GM19452 (cell line): Measurements from ENCODE around the gene GRIN1.

Experiments used
- ATAC-seq: cut with Tn5 transposase; IDR thresholded peaks from one replicate; pipeline ENCODE4 v1.9.1; 2021; ENCODE audit not compliant: unreplicated experiment

The GRIN1 gene

DNA sequence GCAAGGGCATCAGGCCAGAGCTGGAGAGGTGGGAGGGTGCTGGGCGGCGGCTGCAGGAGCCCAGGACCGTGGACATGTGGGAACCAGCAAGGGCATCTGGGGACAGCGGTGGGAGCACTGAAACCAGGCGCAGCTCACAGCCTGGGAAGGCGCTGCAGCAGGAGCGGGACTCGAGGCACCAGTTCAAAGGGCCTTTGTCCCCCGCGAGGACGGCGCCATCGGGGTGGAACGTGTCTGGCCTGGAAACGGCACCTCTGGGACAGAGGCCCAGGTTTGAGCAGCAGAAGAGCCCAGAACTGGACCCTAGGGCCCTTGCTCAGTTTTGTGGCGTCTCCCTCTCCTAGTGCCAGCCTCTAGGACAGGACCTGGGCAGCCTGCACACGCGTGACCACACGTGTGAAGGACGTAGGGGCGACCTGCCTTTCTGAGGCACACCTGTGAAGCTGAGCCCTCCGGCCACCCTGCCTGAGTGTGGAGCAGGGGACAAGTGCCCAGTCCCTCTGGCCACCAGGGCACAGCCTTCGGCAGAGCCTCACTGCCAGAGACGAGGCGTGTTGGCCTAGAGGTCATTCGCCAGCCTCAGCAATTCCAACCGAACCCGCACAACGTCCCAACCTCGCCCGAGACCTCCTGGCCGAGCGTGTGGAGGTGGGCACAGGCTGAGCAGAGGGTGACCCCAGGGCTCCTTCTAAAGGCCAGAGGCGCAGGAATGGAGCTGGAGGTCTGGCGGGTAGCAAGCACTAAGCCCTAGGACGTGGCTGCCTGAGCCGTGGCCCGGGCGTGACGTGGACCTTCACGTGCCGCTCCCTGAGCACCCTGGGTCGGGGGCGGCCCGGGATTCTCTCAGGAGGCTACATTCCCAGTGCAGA is 35.1 kb downstream of the GRIN1 start:
- ATAC-seq: no peak

DNA sequence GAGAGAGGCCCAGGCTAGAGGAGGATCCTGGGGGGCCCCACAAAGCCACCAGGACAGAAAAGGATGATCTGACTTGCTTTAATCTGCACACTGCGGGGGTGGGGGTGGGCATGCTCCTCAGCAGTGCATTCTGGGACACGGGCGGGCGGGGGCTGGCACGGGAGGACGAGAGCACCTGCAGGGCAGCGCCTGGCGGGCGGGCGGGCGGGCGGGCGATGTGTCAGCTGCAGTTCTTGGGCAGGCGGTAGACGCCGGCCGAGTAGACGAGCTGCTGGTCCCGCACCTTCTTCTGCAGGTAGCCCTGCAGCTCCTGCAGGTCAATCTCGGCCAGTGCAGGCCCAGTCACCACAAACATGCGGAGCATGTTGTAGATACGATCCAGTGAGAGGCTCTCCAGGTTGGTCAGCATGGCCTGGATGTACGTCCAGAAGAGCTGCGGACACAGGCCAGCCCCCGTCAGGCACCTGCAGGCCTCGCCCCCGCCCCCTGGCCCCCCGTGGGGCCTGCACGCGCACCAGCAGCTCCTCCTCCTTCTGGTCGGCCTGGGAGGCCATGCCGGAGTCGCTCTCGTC is 35.9 kb downstream of the GRIN1 start:
- no peak for ATAC-seq

DNA sequence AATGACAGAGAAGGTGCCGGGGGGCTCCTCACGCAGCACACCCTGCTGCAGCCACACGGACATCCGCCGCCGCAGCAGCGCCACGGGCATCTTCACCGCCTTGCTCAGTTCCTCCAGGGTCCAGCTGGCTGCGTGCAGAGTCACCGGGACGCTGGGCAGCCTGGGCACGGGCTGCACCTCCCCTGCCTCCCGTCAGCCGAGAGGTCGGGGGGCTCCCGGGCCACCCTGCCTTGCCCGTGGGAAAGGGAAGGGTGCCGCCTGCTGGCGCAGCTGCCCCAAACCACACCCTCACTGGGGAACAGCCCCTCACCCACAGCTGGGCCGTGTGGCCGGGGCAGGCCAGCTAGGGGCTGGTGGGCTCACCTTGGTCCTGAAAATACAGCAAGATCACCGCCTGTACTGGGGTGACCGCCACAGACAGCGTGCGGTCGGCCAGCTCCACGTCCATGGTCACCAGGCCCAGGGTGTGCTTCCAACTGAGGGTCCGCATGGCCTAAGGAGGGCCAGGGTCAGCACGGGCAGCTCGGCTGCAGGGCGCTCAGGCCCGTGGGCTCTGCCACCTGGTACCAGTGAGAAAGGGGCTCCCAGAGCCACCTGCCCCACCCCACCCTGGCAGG is 36.5 kb downstream of the GRIN1 start:
- no peak for ATAC-seq

DNA sequence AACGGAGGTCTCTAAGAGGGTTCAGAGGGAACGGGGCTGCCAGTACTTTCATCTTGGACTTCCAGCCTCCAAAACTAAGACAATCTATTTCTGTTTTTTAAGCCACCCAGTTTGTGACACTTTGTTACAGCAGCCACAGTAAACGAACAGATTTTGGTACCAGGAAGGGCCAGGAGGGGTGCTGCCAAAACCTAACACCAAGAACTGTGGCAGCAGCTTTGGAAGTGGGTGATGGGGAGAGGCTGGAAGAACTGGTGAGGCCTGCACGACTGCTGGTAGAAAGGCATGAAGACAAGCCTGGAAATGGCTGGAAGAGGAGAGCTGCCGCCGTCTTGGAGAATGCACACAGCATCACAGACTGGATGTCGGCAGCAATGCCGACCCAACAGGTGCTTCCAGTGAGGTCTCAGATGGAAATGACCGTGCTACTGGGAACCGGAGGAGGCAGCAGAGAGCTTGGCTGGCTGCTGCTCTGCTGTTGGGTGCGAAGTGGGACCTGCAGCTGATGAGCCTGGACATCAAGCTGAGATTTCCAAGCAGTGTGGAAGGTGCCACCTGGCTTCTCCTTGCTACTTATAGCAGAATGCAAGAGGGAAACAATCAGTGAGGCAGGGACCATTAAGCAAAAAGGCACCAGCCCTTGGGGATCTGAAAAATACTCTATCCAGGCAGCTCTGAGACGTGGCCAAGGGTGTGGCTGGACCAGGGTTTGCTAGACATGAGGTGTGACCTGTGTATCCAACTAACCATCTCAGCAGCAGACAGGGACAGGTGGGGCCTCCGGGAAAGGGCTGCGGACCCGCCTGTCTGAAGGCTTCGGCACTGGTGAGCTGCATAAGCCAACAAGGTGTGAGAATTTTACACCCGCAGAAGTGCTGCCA is 37.6 kb downstream of the GRIN1 start:
- ATAC-seq: no peak

DNA sequence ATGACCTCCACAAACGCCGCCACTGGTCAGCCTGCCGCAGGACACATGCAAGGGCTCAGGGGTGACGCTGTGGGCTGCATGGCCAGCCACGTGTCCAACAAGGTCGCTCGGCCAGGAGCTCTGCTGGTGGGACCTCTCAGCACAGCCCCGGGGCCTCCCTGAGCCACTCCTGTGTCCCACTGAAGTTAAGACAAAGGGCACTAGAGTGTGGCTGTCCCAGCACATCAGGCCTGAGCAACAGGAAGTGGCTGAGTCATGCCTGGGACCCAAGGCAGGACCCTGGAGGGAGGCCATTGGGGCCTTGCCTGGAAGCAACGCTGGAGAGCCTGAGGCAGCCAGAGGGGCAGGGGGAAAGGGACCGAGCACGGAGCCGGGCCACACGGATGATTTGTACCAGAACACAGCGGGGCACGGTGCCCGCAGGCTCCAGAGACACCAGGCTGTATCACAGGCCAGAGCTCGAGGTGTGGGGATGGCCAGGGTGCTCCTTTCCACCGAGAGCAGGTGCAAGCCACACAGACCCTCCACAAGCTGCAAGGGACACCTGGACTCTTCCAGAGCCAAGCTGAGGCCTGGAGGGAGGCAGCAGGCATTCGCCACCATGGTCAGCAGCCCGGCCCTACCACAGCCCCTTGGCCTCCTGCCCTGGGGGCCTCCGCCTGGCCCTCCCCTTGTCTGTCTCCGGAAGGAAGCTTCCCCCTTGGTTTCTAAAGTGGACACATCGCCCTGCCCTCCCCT is 39.4 kb downstream of the GRIN1 start:
- ATAC-seq: no peak

DNA sequence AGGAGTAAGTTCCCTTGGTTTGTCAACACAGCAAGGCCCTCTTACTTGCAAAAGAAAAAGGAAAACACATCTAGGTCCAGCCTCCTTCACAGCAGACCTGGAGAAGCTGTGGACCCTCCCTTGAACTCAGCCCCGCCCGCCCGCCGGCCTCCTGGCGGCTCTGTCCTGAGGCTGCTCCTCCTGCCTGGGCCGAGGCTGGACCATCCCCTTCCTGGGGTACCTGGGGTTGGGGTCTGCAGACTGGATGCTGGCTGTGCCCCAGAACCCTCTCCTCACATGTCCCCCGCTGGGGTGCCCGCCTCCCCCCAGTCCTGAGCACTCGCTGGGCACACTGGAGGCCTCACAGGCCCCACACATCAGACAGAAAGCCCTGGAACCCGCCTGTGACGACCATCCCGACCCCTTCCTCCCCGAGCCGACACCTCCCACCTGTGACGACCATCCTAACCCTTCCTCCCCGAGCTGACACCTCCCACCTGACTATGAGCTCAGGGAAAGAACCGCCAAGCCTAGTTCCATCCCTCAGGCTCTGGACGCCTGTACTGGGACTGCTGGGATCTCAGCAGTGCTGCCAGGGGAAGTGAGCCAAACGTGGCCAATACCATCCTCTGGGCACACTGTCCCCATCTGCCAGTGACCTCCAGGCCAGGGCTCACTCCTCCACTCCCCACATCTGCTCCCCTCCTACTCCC is 40.1 kb downstream of the GRIN1 start:
- no peak for ATAC-seq

DNA sequence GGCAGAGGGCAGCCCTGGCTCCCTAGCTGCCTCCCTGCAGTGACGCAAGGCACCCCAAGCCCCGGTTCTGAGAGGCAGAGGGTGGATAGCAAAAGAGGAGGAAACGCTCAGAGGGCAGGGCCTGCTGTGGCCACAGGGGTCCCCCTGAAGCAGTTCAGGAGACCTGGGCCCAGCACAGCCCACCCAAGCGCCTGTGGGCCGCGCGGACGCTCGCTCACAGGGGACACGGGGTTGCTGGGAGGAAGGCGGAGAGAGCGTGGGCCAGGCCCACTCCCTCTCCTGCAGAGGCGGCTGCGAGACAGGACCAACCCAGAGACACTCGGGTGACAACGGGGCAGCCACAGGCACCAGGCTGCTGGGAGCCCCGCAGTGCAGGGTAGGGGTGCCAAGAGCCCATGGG is 40.8 kb downstream of the GRIN1 start:
- ATAC-seq: no peak

DNA sequence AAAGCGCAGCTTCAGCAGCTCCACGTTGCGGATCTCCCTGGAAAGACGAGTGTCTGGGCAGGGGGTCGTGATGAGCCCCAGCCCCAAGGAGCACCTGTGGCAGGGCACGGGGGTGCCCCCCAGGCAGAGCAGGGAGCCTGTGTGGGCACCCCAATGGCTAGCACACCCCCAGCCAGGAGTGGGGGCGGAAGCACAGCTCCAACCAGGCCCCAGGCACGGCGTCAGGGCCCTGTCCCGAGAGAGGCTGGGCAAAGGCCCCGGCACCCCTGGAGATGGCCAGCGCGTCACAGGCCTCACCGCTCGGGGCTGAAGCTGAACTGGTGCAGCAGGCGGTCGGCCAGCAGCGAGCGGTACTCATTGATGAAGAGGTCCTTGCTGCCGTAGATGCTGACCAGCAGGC is 41.5 kb downstream of the GRIN1 start:
- ATAC-seq: no peak

DNA sequence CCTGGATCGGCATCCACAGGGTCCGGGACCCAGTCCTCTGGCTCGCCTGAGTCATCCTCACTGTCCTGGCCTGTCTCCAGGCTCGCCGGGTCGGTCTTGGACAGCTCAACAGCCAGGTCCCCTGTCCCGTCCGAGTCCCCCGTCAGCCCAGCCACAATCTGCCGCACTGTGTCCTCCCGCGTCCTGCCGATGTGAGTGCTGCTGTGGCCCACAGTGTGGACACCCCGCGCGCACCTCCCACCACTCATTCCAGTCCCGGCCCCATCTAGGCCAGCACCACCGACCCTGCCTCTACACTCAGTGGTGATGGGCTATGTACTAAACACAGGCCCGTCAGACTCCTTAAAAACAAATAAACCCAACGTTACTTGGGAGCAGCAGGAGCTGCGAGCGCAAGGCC is 42.7 kb downstream of the GRIN1 start:
- no peak for ATAC-seq

DNA sequence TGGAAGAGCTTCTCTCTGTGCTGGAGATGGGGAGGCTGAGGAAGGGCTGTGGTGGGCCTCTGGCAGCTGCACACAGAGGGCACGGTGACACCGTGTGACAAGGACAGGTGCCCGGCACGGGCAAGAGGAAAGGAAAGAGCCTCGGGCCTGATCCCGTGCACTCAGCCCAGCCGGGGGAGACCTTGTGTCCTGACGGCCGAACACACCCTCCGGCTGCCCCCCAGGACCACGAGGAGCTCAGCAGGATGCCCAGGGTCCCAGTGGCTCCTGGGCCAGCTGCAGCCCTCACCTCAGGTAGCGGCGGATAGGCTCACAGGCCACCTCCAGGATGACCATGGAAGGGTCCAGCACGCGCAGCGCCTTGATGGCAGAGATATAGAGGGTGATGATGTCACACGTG is 43.9 kb downstream of the GRIN1 start:
- no peak for ATAC-seq

DNA sequence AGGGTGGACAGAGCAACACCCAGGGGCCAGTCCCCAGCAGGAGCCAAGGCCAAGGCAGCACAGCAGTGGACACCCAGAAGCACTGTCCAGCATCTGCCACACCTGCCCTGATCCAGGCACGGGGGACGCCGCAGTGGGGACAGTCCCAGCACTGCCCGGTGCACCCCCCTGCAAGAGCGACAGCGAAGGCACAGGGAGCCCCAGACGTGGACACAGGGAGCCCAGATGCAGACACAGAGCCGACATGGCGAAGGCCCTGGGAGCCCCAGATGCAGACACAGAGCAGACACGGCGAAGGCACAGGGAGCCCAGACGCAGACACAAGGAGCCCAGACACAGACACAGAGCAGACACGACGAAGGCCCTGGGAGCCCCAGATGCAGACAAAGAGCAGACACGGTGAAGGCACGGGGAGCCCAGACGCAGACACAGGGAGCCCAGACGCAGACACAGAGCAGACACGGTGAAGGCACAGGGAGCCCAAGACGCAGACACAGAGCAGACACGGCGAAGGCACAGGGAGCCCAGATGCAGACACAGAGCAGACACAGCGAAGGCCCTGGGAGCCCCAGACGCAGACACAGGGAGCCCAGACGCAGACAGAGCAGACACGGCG is 45.1 kb downstream of the GRIN1 start:
- ATAC-seq: no peak

DNA sequence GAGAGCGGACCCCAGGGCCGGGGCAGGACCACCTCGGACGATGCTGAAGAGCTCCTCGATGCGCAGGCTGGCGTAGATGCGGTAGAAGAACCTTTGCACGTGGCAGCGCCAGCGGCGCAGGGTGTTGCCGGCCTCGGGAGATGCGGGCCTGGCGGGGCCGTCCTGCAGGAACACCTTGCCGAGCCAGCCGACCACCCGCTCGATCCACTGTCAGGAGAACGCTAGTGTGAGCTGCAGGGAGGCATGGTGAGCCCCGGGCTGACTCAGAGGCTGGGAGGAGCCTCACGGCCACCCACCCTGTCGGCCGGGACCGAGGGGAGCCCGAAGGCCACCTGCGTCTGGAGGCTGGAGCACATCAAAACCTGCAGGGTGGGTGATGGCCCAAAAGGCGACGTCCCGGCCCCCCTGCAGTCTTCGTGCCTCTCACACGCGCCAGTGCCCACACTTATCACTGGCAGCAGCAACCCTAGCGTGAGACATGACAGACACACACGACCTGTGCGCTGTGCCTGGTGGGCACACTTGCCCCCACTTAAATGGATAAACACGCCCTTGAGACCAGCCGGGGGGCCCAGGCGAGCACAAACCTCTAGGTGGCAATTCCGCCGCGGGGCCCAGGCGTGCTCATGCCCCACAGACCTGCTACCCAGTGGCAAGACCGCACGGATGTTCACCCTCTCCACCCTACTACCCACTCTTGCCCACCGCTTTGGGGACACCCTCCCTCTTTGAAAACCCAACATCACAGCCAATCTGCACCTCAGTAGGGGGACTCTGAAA is 46.1 kb downstream of the GRIN1 start:
- ATAC-seq: no peak

DNA sequence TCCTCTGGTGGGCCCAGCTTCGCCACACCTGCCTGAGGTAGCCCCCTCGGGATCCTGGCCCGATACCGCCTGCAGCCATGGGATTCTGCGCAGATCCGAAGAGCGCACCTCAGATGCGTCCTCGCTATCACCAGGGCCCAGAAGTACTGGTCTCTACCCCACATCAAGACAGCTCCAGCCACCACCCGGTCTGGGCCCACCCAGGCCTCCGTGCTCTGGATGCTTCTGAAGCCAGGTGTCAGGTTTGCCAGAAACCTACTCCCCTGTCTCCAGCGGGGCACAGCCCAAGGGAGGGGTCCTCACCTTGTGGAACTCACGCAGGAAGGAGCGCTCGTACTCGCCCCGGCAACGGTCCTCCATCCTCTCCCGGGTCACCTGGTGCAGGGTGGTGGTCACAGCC is 47.0 kb downstream of the GRIN1 start:
- ATAC-seq: no peak

DNA sequence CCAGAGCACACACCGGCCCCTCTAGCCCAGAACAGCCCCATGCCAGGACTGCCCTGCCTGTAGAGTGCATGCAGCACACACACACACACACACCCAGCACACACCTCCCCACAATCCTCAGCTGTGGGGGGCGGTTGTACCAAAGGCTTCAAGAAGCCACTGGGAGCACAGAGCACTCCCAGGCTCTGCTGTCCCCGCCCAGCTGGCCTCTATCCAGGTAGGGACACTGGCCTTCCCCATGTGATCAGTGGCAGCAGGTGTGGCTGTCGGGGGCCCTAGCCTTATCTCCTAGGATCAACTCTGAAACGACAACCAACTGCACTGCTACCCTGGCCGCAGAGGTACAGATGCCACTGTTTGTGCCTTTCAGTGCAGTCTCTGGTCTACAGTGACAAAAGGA is 47.4 kb downstream of the GRIN1 start:
- ATAC-seq: no peak

DNA sequence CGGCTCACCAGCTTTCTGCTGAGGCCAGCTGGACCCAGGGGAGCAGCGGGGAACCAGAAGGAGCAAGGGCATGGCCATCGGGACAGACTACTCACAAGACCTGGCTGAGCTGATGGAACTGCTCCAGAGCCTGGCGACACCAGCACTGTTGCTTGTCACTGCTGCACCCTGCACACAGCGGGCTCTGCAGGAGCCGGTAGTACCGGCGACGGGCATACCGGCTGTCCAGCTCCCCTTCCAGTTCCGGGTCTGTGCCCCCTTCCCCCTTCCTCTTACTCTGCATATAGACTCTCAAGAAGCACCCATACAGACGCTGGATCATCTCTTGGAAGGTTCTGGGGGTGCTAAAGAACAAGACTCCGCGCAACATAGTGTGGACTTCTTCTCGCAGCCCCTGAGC is 48.4 kb downstream of the GRIN1 start:
- ATAC-seq: no peak

DNA sequence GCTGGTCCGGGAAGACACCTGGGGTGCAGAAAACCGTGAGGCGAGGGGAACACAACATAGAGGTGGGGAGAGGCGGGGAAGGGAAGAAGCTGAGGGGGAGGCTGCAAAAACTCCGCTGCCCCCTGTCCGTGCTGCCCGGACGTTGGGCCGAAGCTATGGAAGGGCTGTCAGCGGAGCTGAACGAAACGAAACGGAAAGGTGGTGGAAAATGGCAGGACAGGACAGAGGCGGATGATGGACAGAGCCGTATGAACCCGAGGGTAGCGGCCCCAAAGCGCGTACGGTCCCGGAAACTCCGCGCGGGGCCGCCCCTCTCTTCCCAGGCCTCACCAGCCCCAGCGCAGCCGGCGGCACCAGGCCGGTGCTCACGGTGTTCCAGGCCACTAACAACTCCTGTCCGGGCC is 49.1 kb downstream of the GRIN1 start:
- peak; percentile 5 for ATAC-seq

DNA sequence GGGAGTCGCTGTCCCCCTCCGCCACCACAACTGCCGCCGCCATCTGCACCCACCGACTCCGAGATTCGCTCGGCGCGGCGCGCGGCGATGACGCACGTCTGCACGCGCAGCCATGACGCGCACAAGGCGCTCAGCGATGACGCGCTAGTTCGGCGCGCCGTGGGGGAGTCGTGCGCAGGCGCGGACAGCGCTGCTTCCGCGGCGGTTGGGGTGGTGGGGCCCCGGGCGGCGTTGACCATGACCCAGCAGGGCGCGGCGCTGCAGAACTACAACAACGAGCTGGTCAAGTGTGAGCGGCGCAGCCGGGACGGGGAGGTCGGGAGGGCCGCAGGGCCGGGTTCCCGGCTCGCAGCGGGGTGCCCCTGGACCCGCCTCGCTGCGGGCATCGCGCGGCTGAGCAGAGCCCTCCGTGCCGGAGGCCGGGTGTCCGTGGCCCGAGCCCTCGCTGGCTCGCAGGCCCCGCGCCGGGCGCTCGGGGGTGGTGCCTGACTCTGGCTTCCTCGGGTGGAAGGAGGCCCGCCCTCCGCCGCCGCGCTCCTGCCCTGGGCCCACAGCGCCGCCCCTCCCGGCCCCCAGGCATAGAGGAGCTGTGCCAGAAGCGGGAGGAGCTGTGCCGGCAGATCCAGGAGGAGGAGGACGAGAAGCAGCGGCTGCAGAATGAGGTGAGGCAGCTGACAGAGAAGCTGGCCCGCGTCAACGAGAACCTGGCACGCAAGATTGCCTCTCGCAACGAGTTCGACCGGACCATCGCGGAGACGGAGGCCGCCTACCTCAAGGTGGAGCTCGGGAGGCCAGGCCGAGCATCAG is 49.7 kb downstream of the GRIN1 start, which contains the start of the genes ANAPC2 and SSNA1:
Gene ANAPC2, minus strand, starts transcription at position 71 of the 807 bp plus-strand sequence. Its CDS starts 28 bp downstream, at position 43.
Gene SSNA1, plus strand, starts transcription at position 187 of the 807 bp plus-strand sequence. Its CDS starts 51 bp downstream, at position 238.
- peak; percentile 80 for ATAC-seq
